HT1080 (cell line): ENCODE data around the gene SLC2A5. TPM values are rescaled to one million over a fixed set of nuclear protein-coding genes. Genes with fewer than 3 reads are reported as not detected.
"Not testable (repeated sequence)": the region's sequence is repeated elsewhere in the genome, so short reads cannot be mapped to it uniquely, and the experiment has no call there.

ENCODE experiments used
- DNase-seq: peaks from one replicate; pipeline ENCODE4 v3.0.0-alpha.2; 2015; ENCODE audit warnings: low read depth
- polyA plus RNA-seq, 2 experiments: library from polyadenylated mRNA; depleted of rRNA; stranded (reverse); fragments of >200 nt; gene quantifications; 2 replicates each; pipeline ENCODE4 v1.2.3, GENCODE V29; 2015
- total RNA-seq: library from RNA; depleted of rRNA; stranded (reverse); fragments of >200 nt; shearing (Covaris generic); gene quantifications from 2 replicates; pipeline ENCODE4 v1.2.3, GENCODE V29; 2014; rRNA removed

SLC2A5 gene
- total RNA-seq, result not detected in 2 replicates
- polyA plus RNA-seq (2015; cell fraction: cytosol; rRNA removed), result not detected in 2 replicates
- not detected in 2 replicates for polyA plus RNA-seq (2015; cell fraction: nucleus; rRNA removed)

- no peak for DNase-seq
These were observed at the start of gene SLC2A5 for GRCh38 chr1:9069326-9070100. SLC2A5 (minus strand) TSS chr1:9069635; CDS start chr1:9069536, 99 bp downstream.

- DNase-seq, result no peak
These were observed 48.8 kb upstream of the SLC2A5 start for GRCh38 chr1:9118186-9118585.

- no peak for DNase-seq
These were observed 46.1 kb upstream of the SLC2A5 start for GRCh38 chr1:9115351-9116205.

GRCh38 chr1:9112961-9113880, 43.8 kb upstream of the SLC2A5 start:
- peak; percentile 24 for DNase-seq

- DNase-seq, result no peak
These were observed 42.5 kb upstream of the SLC2A5 start for GRCh38 chr1:9111957-9112356.

GRCh38 chr1:9111357-9111691, 41.9 kb upstream of the SLC2A5 start:
- DNase-seq, result no peak

GRCh38 chr1:9110669-9111356, 41.4 kb upstream of the SLC2A5 start:
- peak; percentile 72 for DNase-seq

- DNase-seq, result no peak
These were observed 38.7 kb upstream of the SLC2A5 start for GRCh38 chr1:9108056-9108665.

GRCh38 chr1:9107136-9107535, 37.7 kb upstream of the SLC2A5 start:
- DNase-seq, result no peak

- no peak for DNase-seq
These were observed 36.9 kb upstream of the SLC2A5 start for GRCh38 chr1:9106286-9106685.

- DNase-seq, result no peak
These were observed 36.0 kb upstream of the SLC2A5 start for GRCh38 chr1:9105336-9105867.

GRCh38 chr1:9101510-9102146, 32.2 kb upstream of the SLC2A5 start:
- peak; percentile 46 for DNase-seq

GRCh38 chr1:9100471-9101043, 31.1 kb upstream of the SLC2A5 start:
- DNase-seq, result peak; percentile 24

GRCh38 chr1:9099555-9099954, 30.1 kb upstream of the SLC2A5 start:
- no peak for DNase-seq

GRCh38 chr1:9097947-9098705, 28.7 kb upstream of the SLC2A5 start:
- no peak for DNase-seq

- DNase-seq, result no peak
These were observed 26.4 kb upstream of the SLC2A5 start for GRCh38 chr1:9095818-9096217.

GRCh38 chr1:9093996-9094595, 24.7 kb upstream of the SLC2A5 start:
- not testable (repeated sequence) for DNase-seq

GRCh38 chr1:9093581-9093980, 24.1 kb upstream of the SLC2A5 start:
- no peak for DNase-seq
